ENCODE data around the gene KANSL1L.
"Not testable (repeated sequence)": the region's sequence is repeated elsewhere in the genome, so short reads cannot be mapped to it uniquely, and the experiment has no call there.

Gene KANSL1L

DNA sequence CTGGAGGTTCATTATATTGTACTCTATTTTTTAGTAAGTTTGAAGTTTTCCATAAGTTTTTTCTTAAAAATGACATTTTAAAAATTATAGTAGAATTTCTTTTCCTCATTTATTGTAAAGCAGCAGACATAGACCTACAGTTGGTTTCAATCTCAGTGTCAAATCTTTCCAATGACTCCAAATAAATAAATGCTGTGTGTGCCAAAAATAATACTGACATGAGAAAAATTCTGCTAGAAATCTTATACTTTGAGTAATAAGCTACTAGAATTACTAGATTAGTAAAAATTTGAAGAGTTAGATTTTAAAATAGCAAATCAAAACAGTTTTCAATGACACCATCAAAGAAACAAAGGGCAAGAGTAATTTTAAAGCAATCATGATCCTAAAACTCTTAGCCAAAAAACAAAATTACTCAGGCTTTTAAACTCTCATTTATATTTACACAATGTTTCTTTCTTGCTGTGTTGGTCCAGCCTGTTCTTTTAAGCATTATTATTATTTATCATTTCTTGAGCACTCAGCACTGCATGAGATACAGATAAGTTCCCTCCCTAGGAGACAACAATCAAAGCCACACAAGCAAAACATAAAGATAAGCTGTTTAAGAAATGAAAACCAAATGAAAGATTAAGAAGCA is 8.3 kb upstream of the KANSL1L start:
- DNase-seq (ENCODE audit: low read depth in 2 of 2), result no peak

DNA sequence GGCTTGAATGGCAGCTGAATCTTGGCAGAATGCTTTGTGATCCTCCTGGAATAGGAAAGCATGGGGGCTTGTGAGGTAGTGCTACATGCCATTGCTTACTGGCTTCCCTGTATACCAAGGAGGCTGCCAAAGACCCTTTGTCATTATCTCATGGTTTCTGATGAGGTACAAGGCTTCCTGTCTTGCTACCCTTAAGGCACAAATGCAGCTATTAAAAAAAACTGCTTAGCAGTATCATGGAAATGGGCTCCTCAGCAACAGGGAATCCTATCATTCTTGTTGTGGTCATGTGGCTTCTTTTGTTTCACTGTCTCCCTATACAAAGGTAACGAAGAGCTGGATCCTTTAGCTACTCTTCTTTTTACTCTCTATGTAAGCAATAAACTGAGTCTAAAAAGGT is 6.6 kb upstream of the KANSL1L start:
- DNase-seq (ENCODE audit: low read depth in 2 of 2), result no peak

DNA sequence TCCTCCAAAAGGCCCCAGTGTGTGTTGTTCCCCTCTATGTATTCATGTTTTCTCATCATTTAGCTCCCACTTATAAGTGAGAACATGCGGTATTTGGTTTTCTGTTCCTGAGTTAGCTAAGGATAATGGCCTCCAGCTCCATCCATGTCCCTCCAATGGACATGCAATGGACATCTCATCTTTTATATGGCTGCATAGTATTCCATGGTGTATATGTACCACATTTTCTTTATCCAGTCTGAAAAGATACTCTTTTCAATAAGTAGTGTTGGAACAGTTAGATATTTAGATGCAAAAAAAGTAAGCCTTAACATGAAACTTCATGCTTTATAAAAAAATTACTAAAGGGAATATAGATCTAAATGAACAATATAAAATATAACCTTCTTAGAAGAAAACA is 5.9 kb upstream of the KANSL1L start:
- DNase-seq (ENCODE audit: low read depth in 2 of 2), result not testable (repeated sequence)

DNA sequence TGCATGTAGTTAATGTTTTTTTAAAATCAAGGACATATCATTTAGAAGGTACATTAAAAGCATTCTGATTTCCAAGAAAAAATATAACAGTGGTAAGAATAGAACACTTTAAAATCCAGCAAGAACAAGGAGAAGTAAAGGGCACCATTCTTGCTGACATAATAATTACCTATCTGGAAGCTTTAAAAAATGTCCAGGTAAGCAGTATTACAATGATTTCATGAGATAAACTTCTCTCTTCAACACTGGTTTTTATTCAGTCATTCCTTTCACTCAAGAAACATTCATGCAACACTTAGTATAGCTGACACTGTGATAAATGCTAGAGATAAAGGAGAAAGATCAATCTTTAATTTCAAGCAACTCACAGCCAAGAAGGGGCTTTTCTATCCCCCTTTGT is 2.9 kb upstream of the KANSL1L start:
- DNase-seq (ENCODE audit: low read depth in 2 of 2), result no peak

DNA sequence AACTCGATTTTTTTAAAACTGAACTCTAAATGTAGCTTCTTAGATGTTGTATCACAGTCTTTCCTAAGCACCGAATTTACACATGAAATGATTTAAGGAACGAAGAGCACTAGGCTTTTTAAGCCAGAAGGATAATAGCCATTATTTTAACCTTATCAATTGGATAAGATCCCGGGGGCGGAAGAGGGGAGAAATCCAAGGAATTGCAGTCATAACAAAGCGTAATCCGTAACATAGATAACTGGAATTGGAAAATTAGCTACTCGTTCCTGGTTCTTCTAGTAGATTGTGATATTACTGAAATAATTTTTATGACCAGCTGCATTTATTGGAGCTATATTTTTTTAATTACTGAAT is 988 bp upstream of the KANSL1L start:
- no peak for DNase-seq (ENCODE audit: low read depth in 2 of 2)

DNA sequence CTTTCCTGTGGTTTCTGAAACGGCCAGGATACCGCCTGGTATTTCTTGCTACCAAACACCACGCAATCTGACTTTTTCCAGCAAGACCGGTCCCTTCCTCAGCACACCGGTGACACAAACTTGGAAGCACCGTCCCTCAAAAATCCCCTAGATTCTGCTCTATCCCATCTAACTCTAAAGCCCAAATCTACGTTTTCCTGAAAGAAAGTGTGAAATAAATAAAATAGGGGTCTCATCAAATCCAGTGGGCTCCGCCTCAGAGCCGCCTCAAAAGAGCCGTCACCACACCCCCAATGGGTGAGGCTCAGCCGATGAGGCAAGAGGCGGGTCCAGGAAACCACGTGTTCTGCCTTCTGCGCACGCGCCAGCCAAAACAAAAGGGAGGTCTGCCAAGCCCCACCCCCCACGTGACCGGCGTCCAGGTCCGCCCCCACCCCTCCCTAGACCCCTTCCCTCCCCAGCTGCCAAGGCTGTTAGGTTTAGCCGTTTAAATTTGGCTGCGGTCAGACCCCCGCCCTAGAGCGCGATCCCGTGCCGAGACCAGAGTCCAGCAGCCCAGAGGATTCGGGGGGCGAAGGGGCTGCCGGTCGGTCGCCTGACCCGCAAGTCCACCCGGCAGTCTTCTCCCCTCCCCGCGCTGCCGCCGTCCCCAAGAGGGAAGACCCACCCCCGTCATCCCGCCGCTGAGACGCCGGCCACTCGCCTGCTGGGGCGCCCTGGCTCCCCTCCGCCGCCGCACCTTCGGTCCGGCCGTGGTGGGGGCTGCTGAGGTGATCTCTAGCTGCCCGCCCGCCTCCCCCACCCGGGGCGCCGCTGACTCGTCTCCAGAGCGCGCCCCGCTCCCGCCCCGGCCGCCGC is 534 bp downstream of the KANSL1L start:
- DNase-seq (ENCODE audit: low read depth in 2 of 2), result peak; percentile 94 to 96

DNA sequence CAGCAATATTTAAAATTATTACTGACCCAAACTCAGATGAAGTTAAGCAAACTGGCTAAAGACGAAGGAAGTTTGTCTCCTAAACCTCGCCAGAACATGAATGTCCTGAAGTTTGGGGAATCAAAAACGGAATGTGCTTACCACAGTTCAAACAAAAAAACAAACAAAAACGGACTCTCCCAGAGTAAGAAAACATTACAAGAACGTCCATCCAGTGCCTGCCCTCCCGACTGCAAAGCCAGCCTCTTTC is 1.1 kb downstream of the KANSL1L start:
- DNase-seq (ENCODE audit: low read depth in 2 of 2), result no peak

DNA sequence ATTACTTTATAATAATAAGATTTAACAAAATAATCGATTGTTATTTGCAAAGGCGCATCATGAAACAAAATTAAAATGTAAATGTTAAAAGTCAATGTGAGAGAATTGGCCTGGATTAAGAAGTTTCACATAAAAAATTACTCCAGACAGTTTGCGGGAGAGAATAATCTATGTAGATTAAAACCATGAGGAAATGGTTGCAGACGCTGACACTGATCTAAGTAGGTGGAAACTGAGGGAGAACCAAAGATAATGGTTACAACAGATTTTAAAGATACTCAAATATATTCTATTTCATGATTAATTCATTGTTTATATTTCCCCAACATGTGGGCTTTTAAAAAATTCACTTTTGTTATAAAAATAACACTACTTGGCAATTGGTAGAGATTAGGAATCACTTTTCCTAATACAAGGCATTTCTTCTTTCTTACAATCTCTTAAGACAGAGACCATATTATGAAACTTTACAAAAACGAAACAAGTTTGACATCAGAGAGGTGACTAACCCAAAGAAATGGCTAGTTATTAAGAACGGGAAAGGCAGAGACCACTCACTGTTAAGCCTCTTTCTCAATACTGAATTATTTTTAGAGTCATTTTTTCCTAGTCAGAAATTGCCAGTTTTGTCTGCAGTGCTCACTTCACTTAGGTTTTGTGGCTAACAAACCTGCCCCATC is 1.6 kb downstream of the KANSL1L start:
- DNase-seq (ENCODE audit: low read depth in 2 of 2), result no peak

DNA sequence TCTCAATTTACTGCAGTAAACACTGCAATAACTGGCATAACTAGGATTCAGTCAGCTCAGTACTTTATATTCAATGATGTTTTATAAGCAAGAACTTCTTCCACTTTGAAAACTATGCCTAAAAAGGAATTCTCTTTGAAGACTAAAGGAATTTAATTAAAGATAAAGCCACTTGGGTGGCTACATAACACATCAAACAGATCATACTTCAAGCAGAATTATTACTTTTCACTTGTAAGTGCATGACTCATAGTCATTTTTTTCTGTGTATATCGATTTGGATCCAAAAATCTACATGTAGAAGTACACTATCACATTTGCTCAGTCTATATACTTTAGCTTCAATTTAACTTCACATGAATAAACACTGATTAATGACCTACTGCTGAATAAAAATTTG is 4.0 kb downstream of the KANSL1L start:
- DNase-seq (ENCODE audit: low read depth in 2 of 2), result no peak

DNA sequence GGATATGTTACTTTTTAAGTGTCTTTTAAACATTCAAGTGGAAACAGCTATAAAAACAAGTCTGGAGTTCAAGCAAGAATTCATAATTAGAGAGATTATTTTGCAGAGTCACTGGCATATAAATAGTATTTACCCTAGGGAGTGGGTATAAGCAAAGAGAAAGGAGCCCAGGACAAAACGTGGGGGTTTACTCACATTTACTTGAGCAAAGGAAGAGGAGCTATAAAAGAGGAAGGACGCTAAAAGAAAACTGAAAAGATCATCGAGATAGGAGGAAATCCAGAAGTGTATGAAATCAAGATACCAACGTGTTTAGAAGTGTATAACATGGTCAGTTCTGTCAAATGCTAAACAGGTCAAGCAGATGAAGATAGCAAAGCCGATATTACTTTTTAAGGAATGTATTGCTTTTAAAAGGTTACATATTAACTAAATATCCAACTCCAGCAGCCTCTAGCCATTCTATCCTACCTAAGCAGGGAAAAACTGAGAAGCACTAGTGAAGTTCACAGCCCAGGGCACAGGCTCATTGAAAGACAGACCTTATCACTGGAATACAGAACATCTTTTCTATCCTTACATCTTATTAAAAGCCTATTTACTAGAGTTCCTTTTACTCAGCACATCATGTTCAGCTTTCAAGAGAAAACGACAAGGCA is 8.6 kb downstream of the KANSL1L start:
- DNase-seq (ENCODE audit: low read depth in 2 of 2), result no peak

DNA sequence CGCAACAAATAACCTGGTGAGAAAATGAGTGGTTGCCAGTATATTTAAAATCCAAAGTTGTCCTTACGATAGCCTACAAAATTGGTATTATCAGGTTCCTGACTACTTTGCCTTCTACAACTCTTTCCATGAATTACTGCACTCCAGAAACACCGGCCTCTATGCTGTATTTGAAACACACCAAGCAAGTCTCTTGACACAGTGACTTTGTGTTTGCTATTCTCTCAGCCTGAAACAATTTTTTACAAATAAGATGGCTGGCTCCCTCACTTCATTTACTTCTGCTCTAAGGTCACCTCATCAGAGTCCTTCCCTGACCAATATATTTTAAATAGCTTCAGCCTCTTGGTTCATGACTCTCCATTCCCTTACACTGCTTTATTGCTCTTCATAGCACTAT is 12.2 kb downstream of the KANSL1L start:
- DNase-seq (ENCODE audit: low read depth in 2 of 2), result no peak

DNA sequence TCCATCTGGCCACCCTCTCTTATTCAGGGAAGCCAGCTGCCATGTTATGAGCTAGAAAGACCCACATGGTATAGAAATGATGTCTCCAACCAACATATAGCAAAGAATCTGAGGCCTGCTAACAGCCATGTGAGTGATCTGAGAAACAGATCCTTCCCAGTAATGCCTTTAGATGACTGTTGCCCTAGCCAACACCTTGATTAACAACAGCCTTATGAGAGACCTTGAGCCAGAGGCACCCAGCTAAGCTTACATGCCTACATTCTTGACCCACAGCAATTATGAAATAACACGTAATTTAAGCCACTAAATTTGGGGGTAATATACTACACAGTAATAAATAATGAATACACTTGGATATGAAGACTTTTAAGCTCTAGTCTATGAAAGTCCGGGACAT is 13.0 kb downstream of the KANSL1L start:
- no peak for DNase-seq (ENCODE audit: low read depth in 2 of 2)

DNA sequence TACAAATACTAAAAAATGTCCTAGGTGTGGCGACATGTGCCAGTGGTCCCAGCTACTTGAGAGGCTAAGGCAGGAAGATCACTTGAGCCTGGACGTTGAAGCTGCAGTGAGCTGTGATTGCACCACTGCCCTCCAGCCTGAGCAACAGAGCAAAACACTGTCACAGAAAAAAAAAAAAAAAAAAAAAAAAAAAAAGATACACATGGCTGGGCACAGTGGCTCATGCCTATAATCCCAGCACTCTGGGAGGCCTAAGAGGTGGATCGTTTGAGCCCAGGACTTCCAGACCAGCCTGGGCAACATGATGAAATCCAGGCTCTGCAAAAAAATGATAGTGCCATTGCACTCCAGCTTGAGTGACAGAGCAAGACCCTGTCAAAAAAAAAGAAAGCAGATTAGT is 13.7 kb downstream of the KANSL1L start:
- DNase-seq (ENCODE audit: low read depth in 2 of 2), result no peak

DNA sequence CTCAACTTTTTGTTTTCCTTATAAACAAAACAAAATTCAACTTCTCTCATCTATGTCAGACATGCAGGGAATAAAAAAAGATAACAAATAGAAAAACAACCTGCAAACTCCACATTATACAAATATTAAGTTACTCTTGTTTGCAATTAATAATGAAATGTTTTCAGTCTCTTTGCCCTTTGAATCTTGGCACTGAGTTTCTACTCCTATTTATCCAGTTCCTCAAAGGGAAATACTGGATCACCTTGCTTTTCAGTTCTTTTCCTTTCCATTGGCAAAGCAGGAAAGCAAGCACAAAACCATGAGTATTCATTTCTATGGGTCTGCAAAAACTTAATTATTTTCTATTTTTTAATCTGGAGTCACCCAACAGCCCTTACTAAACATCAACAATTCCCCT is 23.6 kb downstream of the KANSL1L start:
- DNase-seq (ENCODE audit: low read depth in 2 of 2), result no peak

DNA sequence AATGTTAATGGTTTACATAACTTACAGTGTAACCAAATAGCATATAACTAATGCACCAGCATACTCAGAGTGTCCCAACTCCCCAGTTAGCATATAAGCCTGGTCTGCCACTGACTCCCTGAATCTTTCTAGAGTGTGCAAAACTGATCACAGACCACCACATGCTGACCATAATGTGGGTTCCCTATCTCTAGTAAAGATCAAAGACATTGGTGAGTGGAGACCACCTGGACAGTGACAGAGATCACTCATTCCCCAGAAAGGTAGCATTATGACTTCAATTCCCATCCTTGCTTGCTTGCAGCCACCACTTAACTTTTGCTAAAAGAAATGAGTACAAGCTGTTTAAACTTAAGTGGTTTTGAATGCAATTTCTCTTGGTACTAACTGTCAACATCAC is 39.0 kb downstream of the KANSL1L start:
- DNase-seq (ENCODE audit: low read depth in 2 of 2), result no peak

DNA sequence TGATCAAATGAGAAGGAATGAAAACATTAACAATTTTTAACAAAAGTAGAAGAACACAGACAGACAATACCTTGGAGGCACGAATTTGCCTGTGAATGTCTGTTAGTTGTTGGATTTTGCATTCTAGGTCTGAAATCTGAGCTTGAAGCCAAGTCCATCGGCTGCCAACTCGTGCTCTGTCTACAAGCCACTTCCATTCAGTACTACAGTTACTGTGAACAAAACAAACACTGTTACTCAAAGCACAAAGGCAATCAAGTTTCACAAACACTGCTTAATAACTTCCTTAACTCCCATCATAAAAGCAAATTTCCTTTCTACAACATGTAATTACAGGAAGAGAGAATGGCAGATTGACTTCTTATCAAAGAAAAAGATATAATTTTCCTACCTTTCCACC is 42.2 kb downstream of the KANSL1L start:
- DNase-seq (ENCODE audit: low read depth in 2 of 2), result no peak

DNA sequence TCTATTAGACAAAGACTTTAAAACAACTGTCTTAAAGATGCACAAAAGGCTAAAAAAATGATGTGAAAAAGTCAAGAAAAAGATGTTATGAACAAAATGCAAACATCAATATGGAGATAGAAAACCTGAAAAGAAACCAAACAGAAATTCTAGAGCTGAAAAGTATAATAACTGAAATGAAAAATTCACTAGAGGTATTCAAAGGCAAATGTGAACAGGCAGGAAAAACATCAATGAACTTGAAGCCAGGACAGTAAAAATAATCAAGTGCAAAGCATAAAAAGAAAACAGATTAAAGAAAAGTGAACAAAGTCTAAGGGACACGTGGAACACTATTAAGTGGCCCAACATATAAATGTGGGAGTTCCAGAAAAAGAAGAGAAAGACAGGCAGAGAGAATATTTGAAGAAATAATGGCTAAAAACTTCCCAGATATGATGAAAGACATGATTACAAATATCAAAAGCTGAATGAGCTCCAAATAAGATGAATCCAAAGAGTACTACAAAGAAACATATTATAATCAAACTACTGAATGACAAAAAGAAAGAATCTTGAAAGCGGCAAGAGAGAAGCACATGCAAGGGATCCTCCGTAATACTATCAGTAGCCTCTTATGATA is 57.5 kb downstream of the KANSL1L start:
- no peak for DNase-seq (ENCODE audit: low read depth in 2 of 2)

DNA sequence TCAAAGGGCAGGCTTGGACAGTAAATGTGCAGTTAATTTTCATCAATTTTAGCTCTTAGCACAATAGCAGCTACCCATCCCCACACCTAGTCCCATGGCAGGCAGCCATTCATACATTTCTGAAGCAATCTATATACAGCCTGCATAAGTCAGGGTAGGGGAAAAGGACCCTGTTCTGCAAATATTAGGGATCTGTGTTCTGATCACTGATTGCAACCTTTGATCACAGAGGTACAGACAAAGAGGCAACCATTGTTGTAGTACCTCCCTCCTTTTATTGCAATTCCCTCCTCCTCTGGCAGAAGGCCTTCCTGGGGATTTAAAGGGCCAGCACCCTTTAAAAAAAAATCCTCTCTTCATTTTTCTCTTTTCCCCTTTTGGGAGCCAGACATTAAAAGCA is 58.3 kb downstream of the KANSL1L start:
- DNase-seq (ENCODE audit: low read depth in 2 of 2), result no peak

DNA sequence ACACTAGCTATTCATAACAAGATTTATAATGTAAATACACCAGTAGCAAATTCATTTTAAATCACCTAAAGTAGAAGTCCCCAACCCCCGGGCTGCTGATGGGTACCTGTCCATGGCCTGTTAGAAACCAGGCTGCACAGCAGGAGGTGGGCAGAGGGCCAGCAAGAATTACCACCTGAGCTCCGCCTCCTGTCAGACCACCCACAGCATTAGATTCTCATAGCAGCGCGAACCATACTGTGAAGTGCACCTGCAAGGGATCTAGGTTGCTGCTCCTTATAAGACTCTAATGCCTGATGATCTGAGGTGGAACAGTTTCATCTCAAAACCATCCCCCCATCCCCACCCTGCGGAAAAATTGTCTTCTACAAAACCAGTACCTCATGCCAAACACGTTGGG is 71.3 kb downstream of the KANSL1L start:
- DNase-seq (ENCODE audit: low read depth in 2 of 2), result no peak

DNA sequence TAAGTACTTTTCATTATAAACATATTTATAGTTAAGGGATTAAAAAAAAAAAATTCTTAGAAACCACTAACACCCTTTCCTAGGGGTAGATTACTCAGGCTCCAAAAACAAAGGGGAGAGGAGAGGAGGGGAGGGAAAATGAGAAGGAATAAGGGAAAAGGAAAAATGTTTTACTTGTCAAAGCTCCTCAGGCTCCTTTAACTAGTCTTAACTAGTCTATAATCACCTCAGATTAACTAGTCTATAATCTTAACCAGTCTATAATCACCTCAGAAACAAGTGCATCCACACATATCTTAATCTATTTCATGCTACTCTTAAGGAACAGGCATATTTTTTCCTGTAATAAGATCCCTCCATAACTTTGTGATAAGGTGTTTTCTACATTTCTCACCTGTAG is 76.4 kb downstream of the KANSL1L start:
- DNase-seq (ENCODE audit: low read depth in 2 of 2), result no peak

DNA sequence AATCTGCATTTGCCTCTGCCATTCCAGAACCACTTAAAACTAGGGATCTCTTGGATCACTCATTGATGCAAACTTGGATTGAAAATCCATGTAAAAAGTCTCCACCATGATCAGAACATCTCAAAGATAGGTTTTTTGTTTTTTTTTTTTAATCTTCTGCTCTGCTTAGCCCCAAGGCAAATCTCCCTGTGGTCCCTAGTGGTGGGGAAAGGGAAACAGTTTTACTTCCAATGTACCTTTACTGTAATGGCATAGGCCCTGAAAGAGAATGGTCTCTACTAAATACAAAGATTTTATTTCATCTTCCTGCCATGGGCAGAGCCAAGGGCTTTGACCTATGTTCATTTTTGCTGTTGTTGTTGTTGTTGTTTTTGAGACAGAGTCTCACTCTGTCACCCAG is 78.4 kb downstream of the KANSL1L start:
- DNase-seq (ENCODE audit: low read depth in 2 of 2), result no peak

DNA sequence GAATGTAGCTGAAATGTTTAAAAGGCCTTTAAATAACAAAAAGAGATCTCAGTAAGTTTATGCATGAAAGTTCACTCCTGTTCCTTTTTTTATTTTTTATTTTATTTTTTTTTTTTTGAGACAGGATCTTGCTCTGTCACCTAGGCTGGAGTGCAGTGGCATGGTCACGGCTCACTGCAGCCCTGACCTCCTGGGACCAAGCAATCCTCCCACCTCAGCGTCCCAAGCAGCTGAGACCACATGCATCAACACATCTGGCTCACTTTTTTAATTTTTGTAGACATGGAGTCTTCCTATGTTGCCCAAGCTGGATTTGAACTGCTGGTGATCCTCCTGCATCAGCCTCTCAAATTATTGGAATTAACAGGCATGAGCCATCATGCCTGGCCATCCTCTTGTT is 84.3 kb downstream of the KANSL1L start:
- no peak for DNase-seq (ENCODE audit: low read depth in 2 of 2)
